ENCODE results near the gene NGEF. TPM values are rescaled to one million over a fixed set of nuclear protein-coding genes. Genes with fewer than 3 reads are reported as not detected.

NGEF gene
- total RNA-seq, 4 donors from 2014 or later: 14.4 to 25.0 (median 17.9) TPM

DNA sequence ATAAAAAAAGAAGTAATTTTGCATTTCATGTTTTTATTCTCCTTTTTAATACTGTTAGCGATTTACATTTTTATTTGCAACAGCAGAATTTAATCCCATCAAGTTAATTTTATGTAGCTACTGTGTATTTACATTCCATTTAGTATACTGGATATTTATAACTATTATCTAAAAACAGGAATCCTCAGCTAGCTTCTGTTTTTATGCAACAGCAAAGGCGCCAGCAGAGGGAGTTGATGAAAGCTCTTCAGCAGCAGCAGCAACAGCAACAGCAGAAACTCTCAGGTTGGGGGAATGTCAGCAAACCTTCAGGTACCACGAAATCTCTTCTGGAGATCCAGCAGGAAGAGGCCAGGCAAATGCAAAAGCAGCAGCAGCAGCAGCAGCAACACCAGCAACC lies 169.2 kb downstream of the NGEF start:
- H3K4me1 ChIP-seq: peaks cover 10% of the 10 kb centered on the region
- no peaks in the 10 kb centered on the region for H3K27me3 ChIP-seq
- DNase-seq (ENCODE audit: low spot score in 2 of 2): no peak
- TF ChIP-seq POLR2AphosphoS5 (IDR thresholded peaks at IDR 0.05): no peak
- peaks cover 91% of the 10 kb centered on the region for H3K36me3 ChIP-seq
- H3K9me3 ChIP-seq: no peaks in the 10 kb centered on the region
- H3K27ac ChIP-seq: no peak overlapping the region
- WGBS: 81% methylated on average over 3 of the region's 3 CpGs
- H3K4me3 ChIP-seq: no peak overlapping the region

- Histone ChIP-seq H3K27ac (no peak overlapping the region), H3K4me1 (peaks cover 19% of the 10 kb centered on the region), H3K27me3 (no peaks in the 10 kb centered on the region), H3K36me3 (peaks cover 83% of the 10 kb centered on the region), H3K4me3 (no peak overlapping the region), H3K9me3 (no peaks in the 10 kb centered on the region)
- 80% methylated on average over 2 of the region's 2 CpGs for WGBS
- TF ChIP-seq POLR2AphosphoS5 (IDR thresholded peaks at IDR 0.05) (no peak), CTCF (IDR thresholded peaks at IDR 0.05) (no peak), POLR2A (IDR thresholded peaks at IDR 0.05) (no peak), EP300 (IDR thresholded peaks at IDR 0.05) (no peak)
- DNase-seq (ENCODE audit: low spot score in 2 of 2): no peak
These were observed 170.4 kb downstream of the NGEF start for GRCh38 chr2:232842689-232843088.

DNA sequence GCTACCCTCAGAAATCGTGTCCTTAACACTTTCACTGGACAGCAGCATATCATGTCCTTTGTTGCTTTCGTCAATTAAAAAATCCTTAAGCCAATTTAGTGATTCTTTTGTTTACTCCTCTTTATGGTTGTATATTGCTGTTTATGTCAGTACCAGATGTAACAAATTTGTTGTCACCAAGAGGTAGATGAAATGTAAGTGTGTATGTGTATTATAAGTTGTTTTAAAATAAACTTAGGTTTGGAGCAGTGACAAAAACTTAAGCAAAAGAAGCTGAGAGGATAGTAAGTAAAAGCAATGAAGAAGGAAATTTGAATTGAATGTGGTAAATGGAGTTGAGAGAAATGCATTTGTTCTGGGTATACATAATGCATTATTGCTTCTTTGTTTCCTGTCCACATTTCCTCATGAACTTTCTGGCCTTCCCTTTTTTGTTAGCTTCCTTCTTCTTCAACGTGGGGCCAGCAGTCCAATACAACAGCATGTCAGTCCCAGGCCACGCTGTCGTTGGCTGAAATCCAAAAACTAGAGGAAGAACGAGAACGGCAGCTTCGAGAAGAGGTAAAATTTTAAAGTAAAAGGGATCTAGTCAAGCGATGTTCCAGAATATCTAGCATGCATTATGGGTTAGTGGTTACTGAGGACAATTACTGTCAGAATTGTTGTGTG lies 173.5 kb downstream of the NGEF start:
- Histone ChIP-seq H3K9me3 (no peaks in the 10 kb centered on the region), H3K27ac (no peak overlapping the region), H3K36me3 (peaks cover 71% of the 10 kb centered on the region), H3K4me3 (no peak overlapping the region), H3K27me3 (no peaks in the 10 kb centered on the region), H3K4me1 (peaks cover 21% of the 10 kb centered on the region)
- 38% methylated on average over 9 of the region's 9 CpGs for WGBS
- TF ChIP-seq CTCF (IDR thresholded peaks at IDR 0.05) (no peak), POLR2AphosphoS5 (IDR thresholded peaks at IDR 0.05) (no peak)
- no peak for DNase-seq (ENCODE audit: low spot score in 2 of 2)

GRCh38 chr2:232838406-232838874 lies 174.6 kb downstream of the NGEF start:
- DNase-seq (ENCODE audit: low spot score in 2 of 2): no peak
- no peak overlapping the region for H3K4me3 ChIP-seq
- H3K27ac ChIP-seq: no peak overlapping the region
- no peak for TF ChIP-seq POLR2AphosphoS5 (IDR thresholded peaks at IDR 0.05)
- TF ChIP-seq EP300 (IDR thresholded peaks at IDR 0.05): no peak
- TF ChIP-seq POLR2A (IDR thresholded peaks at IDR 0.05): no peak
- no peak for TF ChIP-seq CTCF (IDR thresholded peaks at IDR 0.05)
- H3K4me1 ChIP-seq: peaks cover 21% of the 10 kb centered on the region
- H3K36me3 ChIP-seq: peaks cover 71% of the 10 kb centered on the region
- no peaks in the 10 kb centered on the region for H3K9me3 ChIP-seq
- H3K27me3 ChIP-seq: no peaks in the 10 kb centered on the region
- WGBS: 46% methylated on average over 2 of the region's 2 CpGs

- no peak overlapping the region for H3K27ac ChIP-seq
- peaks cover 21% of the 10 kb centered on the region for H3K4me1 ChIP-seq
- 99% methylated on average over 4 of the region's 4 CpGs for WGBS
- peaks cover 71% of the 10 kb centered on the region for H3K36me3 ChIP-seq
- H3K27me3 ChIP-seq: no peaks in the 10 kb centered on the region
- no peak overlapping the region for H3K4me3 ChIP-seq
- no peak for DNase-seq (ENCODE audit: low spot score in 2 of 2)
- TF ChIP-seq CTCF (IDR thresholded peaks at IDR 0.05) (no peak), EP300 (IDR thresholded peaks at IDR 0.05) (no peak), POLR2AphosphoS5 (IDR thresholded peaks at IDR 0.05) (no peak)
- H3K9me3 ChIP-seq: no peaks in the 10 kb centered on the region
These were observed 176.1 kb downstream of the NGEF start for GRCh38 chr2:232836934-232837333.

All from suprapubic skin (tissue), 4 donors.